Embryonic facial prominence (tissue), 1 donor: ENCODE results near the gene PRRC2B.

Source experiments
- DNase-seq: peaks from one replicate; pipeline ENCODE4 v3.0.0-alpha.2; 2016; ENCODE audit errors: extremely low spot score

Gene PRRC2B

DNA sequence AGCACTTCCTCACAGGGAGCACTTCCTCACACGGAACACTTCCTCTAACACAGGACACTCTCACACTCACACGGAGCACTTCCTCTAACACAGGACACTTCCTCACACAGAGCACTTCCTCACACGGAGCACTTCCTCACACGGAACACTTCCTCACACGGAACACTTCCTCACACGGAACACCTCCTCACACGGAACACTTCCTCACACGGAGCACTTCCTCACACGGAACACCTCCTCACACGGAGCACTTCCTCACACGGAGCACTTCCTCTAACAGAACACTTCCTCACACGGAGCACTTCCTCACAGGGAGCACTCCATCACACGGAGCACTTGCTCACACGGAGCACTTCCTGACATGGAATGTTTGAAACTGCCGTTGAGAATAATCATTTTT, 122.2 kb downstream of the PRRC2B start:
- DNase-seq = no peak

DNA sequence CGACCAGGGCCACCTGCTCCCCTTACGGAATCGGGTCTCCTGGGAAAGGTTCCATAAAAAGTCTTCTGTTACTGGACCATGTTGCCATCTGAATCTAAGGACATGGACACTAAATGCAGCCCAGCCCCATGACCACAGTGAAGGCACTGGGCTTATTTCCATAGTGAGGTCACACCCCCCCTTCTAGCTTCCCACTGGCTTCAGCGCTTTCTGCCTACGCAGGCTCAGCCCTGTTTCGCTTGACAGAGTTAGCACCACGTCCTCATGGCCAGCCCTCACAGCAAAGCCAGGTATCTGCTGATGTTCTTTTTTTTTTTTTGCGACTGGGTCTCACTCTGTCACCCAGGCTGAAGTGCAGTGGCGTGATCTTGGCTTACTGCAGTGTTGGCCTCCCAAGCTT, 123.0 kb downstream of the PRRC2B start:
- DNase-seq = no peak

DNA sequence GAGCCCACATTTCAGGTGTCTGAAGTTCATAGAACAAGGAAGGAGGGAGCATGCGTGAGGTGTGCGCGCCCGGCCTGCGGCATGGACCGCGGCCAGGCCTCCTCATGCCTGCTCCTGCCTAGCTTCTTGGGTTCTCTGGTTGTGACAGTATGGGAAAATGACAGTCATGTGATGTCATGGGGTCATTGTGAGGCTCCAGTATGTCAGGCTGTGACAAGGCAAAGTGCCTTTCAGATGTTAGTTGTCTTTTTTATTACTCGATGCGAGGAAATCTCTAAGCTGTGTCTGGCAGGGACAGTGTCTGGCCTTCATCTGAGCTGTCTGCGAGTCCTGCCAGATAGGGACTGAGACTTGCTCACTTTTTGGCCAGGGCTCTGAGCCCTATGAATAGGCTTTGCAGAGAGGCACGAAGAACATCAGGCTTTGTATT, 123.9 kb downstream of the PRRC2B start:
- DNase-seq = no peak

DNA sequence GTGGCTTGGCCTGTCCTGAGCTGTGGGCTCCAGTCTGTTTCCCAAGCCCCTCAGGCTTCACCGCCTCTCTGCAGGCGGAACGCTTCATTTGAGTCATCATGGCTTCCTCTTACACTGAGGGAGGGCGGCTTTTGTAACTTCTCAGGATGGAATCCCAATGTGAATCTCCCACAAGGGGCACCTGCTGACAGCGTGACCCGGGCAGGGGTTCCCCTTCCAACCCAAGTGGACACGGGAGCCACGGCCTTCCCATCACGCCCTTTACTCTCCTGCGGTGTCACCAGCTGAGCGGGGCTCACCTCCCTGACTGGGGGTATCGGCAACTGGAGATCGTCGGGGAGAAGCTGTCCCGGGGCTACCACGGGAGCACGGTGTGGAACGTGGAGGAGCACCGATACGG, 124.7 kb downstream of the PRRC2B start:
- no peak for DNase-seq

DNA sequence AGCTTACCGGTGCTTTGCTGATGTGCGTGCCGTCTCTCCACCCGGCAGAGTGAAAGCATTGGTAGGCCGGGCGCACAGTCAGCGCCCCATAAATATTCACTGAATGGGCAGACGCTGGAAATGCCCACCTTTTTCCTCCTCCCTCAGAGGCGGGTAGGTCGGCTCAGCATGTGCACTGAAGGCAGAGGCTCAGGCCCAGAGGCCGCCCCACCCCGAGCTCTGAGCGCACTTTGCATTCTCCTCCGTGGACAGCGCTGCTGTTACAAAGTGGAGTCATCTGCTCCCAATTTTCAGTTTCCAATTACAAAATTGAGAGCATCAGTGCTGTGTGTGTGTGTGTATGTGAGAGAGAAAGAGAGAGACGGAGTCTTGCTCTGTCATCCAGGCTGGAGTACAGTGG, 126.6 kb downstream of the PRRC2B start:
- no peak for DNase-seq

DNA sequence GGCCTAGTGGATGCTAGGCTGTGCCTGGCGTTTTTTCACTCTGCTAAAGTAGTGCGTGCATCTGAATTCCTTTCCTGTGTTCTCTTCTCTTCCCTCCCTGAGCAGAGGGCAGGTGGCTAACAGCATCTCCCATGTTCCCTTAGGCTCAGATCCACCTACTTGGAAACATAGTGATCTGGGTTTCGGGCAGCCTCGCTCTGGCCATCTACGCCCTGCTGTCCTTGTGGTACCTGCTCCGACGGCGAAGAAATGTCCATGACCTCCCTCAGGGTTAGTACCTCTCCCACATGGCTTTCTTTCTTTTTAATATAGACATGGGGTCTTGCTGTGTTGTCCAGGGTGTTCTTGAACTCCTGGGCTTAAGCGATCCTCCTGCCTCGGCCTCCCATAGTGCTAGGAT, 127.3 kb downstream of the PRRC2B start:
- no peak for DNase-seq

DNA sequence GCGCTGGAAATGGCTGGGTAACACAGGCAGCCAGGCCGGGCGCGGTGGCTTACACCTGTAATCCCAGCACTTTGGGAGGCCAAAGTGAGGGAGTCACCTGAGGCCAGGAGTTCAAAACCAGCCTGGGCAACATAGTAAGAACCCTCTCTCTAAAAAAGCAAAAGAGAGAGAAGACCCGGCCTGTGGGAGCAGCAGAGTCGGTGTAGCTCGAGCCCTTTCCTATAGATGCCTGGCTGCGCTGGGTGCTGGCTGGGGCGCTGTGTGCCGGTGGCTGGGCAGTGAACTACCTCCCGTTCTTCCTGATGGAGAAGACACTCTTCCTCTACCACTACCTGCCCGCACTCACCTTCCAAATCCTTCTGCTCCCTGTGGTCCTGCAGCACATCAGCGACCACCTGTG, 127.9 kb downstream of the PRRC2B start:
- no peak for DNase-seq

DNA sequence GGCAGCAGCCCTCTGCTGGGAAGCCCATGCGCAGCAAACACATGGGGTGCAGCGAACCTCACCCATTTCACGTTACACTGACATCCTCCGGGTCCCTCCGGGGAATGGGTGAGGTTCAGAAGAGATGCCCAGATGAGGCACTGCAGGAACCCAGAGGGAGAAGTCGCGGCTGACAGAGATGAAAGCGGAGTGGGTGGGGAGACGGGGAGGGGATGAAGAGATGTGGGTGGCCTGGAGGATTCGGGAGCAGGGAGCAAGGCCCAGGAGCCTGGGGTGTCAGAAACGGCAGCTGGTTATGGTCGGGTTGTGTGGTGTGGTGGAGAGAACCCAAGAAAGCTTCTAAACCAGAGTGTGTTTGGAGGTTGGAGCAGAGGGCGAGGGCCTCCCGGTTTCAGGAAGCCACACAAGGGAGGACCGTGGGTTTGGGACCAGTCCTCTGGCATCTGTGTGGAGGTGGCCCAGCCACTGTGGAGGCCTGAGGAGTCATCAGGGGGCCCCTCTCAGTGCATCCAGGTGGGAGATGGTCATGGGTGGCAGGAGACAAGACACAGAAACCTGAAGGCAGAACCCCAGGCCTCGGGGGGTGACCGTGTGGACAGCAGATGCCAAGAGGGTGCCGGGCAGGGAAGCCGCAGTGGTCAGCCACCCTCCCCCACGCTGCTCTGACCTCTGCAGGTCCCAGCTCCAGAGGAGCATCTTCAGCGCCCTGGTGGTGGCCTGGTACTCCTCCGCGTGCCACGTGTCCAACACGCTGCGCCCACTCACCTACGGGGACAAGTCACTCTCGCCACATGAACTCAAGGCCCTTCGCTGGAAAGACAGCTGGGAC, 128.6 kb downstream of the PRRC2B start:
- DNase-seq = no peak

DNA sequence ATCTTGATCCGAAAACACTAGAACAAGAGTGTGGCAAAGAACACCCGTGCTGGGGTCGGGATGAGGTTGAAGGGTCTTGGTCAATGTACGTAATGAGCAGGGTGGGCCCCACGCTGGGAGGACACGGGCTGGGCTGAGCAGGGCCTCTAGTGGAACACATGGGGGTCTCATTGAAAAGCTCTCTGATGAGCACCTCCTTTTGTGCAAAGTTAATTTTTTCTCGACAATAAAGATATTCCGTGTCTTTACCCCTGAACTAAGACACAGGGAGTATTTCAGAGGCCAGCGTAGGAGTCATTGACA, 129.2 kb downstream of the PRRC2B start:
- DNase-seq = no peak

DNA sequence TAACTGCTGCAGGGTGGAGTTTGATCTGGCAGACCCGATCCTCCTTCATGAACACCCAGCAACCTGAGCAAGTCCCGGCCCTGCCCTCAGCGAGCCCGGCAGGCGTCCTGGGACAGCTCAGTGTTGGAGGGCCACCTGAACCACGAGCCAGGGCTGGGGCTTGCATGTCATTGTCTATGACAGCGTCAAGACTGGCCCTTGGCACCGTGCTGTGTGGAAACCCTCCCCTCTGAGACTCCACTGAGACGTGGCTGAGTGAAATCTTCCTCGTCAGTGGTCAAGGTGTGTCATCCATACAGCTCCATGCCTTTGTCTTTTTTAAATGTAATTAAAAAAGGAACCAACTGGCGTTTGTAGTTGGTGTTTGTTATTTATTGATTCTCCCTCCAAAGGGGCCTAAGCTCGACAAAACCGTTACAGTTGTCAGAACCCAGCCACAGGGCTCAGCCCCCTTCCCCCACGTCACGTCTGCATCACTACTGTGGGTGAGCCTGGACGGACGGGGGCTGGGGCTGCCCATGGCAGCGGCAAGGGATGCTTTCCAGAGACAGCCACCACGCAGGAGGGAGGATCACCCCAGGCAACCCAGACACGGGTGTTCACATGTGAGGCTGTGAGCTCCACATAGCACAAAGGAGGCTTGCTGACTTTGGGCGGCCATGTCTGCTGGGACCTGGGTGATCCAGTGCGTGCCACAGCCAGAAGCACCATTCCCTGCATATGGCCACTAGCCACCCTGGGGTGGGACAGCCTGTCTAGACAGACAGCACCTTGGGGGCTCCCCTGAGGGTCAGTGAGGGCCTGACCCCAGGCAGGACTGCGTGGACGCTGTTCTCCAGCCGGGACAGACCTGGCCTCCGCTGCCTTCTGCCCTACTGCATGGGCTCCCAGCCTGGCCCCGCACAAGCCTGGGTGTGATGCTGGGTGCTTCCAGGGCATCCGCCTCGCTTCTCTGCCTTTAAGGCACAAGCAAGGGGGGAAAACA, 129.9 kb downstream of the PRRC2B start:
- DNase-seq = no peak

DNA sequence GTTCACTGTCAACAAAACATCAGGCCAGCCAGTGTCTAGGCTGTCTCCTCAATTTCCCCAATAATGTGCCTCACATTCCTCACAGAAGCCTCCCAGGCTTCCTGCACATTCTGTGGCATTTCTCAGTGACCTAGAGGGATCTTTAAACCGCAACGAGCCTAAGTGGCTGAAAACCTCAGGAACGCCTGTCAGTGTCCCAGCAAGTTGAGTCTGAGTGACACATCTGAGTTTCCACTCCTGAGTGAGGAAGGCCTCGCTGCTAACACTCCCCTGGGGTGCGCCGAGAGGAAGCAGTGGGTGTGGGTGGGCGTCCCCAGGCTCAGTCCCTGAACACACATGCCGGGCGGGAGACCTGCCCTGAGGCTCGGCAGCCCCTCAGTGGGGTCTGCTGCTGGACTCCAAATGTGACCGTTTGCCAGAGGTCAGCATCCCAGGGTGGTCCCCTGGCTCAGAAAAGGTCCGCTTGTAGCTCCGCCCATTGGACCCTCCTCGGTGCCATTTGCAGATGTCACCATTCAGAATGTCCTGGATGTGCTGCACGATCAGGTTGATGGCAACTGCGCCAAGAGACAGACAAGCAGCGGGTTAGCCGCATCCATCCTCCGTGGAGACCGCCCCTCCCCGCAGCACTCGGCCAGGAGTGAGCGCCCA, 130.9 kb downstream of the PRRC2B start:
- DNase-seq = no peak

DNA sequence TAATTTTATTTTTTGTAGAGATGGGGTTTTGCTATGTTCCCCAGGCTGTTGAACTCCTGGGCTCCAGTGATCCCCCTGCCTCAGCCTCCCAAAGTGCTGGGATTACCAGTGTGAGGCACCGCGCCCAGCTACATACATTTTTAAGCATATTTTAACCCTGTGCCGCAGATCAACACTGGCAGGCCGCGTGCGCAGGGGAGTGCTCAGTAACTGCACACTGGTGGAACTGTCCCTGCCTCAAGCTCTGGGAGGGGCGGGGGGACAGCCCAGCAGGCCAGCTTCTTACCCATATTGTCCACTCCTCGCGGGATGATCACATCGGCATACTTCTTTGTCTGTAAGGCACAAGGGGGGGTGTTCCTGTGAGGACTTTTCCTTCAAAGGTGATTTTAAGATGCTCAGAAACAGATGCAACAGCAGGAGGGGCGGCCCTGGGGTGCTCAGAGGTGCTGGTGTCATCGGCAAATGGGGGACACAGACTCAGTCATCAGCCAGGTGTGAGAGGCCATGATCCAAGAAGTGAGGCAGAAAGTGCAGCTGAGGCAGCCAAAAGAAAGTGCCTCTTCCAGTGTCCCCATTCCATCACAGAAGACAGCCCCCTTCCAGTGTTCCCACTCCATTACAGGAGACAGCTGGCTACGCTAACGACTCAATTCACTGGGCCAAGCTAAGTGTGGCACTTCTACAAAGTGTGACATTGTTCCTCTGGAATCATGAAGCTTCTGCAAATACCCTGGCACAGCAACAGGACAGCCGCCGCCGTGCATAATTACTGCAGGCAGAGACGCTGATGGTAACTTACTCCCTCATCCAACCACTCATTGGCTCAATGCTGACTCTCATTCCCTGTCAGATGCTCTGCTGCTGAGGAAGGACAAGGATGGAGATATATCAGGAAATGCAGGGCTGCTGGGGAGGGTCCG, 132.0 kb downstream of the PRRC2B start:
- DNase-seq = no peak

DNA sequence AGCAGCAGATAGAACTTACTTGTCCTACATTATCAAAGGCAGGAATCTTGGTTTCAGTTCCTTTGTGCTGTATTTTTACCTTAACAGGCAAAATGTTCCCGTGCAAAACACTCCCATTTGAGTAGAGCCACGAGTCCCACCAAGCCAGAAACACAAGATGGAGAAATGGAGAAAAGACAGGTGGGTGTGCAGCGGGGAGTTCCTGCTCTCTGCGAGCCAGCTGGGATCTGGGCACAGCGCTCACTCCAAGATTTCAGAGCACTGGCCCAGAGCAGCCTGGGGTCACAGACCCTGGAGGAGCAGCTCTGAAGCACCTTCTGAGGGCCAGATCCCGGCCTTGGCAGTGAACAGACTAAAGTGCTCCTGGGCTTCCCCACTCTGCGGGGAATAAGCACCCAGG, 134.3 kb downstream of the PRRC2B start:
- no peak for DNase-seq

DNA sequence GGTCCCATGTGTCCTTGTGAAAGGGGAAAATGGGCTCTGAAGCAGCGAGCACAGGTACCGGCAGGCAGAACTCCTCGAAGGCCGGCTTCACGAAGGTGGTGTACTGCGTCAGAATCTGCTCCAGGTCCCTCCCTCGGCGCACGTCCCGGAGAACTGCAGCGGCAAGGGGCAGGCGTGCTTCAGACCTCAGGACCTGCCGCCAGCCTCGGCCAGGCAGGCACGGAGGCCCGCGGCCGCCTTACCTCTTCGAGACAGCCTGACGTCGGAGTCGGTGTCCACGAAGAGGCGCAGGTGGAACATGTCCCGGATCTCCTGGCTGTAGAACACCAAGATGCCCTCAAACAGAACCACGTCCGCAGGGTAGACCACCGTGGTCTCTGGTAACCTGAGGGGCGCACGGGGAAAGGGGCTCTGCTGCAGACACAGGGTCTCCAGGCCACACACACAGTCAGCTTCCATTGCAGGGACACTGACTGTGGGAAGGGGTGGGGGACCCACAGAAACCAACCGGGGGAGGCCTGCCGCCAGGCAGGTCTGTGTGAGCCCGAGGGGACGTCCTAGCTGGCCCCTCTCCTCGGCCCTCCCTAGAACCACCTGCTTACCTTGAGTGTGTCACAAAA, 135.1 kb downstream of the PRRC2B start:
- no peak for DNase-seq

DNA sequence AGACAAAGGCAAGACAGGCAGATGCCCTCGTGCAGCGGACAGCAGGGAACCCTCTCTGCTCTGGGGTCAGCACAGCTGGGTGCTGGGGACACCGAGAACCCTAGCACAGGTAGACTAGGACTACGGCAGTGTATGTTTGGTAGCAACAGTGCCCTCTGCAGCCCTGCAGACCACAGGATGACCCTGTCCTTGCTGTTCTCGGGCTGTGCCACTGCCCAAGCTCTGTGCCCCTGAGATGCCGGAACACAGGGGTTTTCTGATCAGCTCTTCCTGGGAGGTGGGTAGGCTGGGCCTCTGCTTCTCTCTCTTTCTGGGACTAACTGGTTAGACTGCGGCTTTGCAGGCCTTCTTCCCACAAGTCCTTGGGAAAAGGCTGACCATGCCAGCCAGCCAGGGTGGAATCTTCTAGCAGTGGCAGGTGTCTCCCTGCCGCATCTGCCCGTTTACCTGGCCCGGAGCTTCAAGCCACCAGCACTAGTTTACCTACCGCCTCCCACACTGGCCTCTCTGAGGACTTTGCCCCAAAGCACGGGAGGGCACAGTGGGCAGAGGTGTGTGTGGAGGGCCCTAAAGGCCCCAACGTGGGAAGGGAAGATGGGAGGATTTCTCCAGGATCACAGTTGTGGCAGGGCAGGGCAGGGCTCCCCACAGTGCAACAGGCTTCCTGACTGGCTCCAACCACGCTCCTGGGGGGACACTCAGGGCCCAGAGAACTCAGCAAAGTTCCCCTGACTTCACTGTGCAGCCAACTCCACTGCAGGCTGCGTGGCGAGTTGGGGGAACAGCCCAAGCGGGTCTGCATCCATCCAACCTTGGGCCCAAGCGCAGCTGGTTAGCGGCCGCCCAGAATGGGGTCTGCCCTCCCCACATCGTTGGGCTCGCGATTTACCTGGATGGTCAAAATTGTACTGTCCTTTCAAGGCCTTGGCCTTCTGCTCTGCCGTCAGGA, 136.0 kb downstream of the PRRC2B start:
- DNase-seq = no peak

DNA sequence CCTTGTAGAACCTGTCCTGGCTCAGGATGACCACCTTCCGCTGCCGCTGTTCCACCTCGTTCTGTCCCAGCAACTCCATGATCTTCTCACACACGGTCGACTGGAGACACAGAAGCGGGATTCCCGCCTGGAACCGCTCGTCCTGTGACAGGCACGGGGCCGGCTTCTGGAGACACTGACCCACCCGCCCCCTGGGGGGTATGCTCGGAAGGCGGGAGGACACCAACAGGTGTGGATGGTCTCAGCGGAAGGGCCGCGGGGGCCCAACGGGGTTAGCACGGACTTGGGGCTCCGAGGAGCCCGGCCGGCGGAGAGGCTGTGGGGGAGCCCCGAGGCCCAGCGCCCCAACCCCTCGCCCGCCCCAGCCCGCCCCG, 136.6 kb downstream of the PRRC2B start:
- no peak for DNase-seq

DNA sequence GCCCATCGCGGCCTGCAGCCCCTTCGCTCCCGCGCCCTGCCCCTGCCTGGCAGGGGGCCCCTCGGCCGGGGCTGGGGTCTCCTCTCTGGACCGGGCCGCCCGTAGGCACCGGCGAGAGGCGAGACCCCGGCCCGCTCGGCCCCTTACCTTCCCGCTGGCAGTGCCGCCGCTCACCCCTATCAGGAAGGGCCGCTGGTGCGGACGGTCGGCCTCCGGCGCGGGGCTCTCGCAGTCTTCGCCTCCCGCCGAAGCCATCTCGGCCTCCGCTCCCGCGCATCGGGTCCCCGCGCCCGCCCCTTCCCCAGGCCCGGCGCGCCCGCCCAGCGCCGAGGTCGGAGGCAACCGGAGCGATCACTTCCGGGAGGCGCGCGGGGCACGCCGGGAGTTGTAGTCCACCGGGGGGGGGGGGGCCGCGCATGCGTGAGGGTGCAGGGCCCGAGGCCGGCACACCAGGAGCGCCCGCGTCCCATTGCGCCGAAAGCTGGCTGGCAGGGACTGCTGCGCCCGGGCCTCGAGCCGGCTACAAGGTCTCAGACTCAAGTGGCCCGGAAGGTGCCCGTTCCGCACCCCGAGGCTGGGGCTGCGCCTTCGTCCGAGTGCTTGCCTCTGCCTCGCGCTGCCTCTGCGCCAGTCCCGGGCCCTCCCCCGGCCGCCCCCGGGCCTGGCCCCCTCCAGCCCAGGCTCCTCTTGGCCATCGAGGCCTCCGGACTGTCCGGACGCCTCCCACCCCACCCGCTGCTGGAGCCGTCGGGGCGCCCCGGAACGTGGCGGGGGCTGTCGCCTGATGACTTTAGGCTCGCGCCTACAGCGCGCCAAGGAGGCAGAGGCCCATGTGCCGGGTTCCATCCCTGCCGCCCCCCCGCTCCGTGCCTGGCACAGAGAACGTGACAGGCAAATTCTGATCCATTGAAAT, 137.3 kb downstream of the PRRC2B start, which contains the start of gene UCK1:
Gene UCK1, minus strand, starts transcription at position 344 of the 913 bp plus-strand sequence. Its CDS starts 89 bp downstream, at position 255.
- DNase-seq = peak; percentile 52

DNA sequence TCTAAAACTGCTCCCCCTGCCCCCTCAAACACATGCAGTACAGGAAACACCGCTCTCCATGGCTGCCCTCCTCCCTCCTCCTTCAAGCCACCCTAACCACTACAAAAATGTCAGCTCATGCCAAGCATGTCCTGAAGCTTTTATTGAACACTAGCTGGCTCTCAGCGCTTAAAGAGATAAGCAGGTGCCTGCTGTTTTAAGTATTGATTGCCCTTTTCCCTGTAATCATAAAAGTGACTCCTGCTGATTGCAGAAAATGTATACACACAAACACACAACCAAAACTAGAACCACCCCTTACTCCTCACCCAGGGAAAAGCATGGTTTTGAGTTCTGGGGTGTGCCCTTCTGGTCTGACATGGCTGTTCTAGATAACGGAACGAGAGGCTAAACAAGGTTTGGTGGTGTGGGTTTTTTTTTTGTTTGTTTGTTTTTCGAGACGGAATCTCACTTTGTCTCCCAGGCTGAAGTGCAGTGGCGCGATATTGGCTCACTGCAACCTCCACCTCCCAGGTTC, 140.9 kb downstream of the PRRC2B start:
- no peak for DNase-seq
